Measurements from ENCODE around the gene CCT3. TPM values are rescaled to one million over a fixed set of nuclear protein-coding genes. Genes with fewer than 3 reads are reported as not detected.
"Not testable (repeated sequence)": the region's sequence is repeated elsewhere in the genome, so short reads cannot be mapped to it uniquely, and the experiment has no call there.

The CCT3 gene
- total RNA-seq, 2 experiments from 2014 or later: 297 to 406 TPM

- ATAC-seq (peak; percentile 95), DNase-seq (peak; percentile 87)
- Mint-ChIP-seq H3K4me3 (no peak overlapping the region), H3K27ac (no peak overlapping the region), H3K9me3 (ENCODE audit: low read depth) (no peaks in the 10 kb centered on the region), H3K4me1 (peaks cover 8% of the 10 kb centered on the region), H3K27me3 (peaks cover 6% of the 10 kb centered on the region), H3K36me3 (ENCODE audit: low read depth) (no peaks in the 10 kb centered on the region)
- intact Hi-C loops (cut with DNase I, micrococcal nuclease): loop anchor here in 1 of 2 experiments (1.0 kb wide), 1 partner anchor 19 kb away; the partner anchor contains the start of genes CCT3 and TSACC
- ChIA-PET POLR2A (interaction anchor here (0.9 kb wide), 1 partner anchor 252 kb away, joined by 4 read pairs; no protein-coding TSS in a partner anchor), CTCF (interaction anchor here (0.9 to 2.8 kb wide), 10 partner anchors 9 to 267 kb away, joined by 3 to 19 read pairs (median 4); partner anchors contain the start of genes CCT3, SMG5 and TSACC)
Measured at GRCh38 chr1:156356875-156357534, 18.9 kb upstream of the CCT3 start.

GRCh38 chr1:156356262-156356874, 18.3 kb upstream of the CCT3 start:
- H3K4me3 Mint-ChIP-seq: no peak overlapping the region
- H3K4me1 Mint-ChIP-seq: peaks cover 8% of the 10 kb centered on the region
- peak; percentile 81 for ATAC-seq
- no peaks in the 10 kb centered on the region for H3K9me3 Mint-ChIP-seq (ENCODE audit: low read depth)
- peaks cover 6% of the 10 kb centered on the region for H3K27me3 Mint-ChIP-seq
- ChIA-PET CTCF (interaction anchor here (0.5 to 1.5 kb wide), 11 partner anchors 9 to 236 kb away, joined by 3 to 5 read pairs (median 3); partner anchors contain the start of genes CCT3, SMG5 and TSACC), POLR2A (interaction anchor here (0.9 kb wide), 1 partner anchor 251 kb away, joined by 4 read pairs; no protein-coding TSS in a partner anchor)
- intact Hi-C loops (cut with DNase I, micrococcal nuclease): loop anchor here in 1 of 2 experiments (1.0 kb wide), 1 partner anchor 18 kb away; the partner anchor contains the start of genes CCT3 and TSACC
- H3K27ac Mint-ChIP-seq: no peak overlapping the region
- H3K36me3 Mint-ChIP-seq (ENCODE audit: low read depth): no peaks in the 10 kb centered on the region
- peak; percentile 33 for DNase-seq

- H3K27ac Mint-ChIP-seq; H3K4me1 Mint-ChIP-seq; ATAC-seq; H3K4me3 Mint-ChIP-seq; DNase-seq; POLR2A ChIA-PET; H3K27me3 Mint-ChIP-seq; H3K9me3 Mint-ChIP-seq (ENCODE audit: low read depth); H3K36me3 Mint-ChIP-seq (ENCODE audit: low read depth); intact Hi-C loops (cut with DNase I, micrococcal nuclease): not testable (repeated sequence)
- CTCF ChIA-PET: interaction anchor here (0.6 to 1.4 kb wide), 2 partner anchors 33 to 34 kb away, joined by 3 to 5 read pairs; no protein-coding TSS in a partner anchor
Measured at GRCh38 chr1:156352481-156352880, 14.4 kb upstream of the CCT3 start.

- Mint-ChIP-seq H3K4me3 (no peak overlapping the region), H3K9me3 (ENCODE audit: low read depth) (no peaks in the 10 kb centered on the region), H3K4me1 (no peaks in the 10 kb centered on the region), H3K36me3 (ENCODE audit: low read depth) (no peaks in the 10 kb centered on the region), H3K27me3 (peaks cover 7% of the 10 kb centered on the region), H3K27ac (no peak overlapping the region)
- DNase-seq (no peak), ATAC-seq (no peak)
- CTCF ChIA-PET: interaction anchor here (0.6 to 1.6 kb wide), 7 partner anchors 10 to 722 kb away, joined by 3 to 8 read pairs (median 3); partner anchors contain the start of gene CCT3
- POLR2A ChIA-PET: no interaction called here
- intact Hi-C loops (cut with DNase I, micrococcal nuclease): no loop called here
Measured at GRCh38 chr1:156347331-156347730, 9.2 kb upstream of the CCT3 start.

GRCh38 chr1:156346636-156347035, 8.5 kb upstream of the CCT3 start:
- Mint-ChIP-seq H3K4me1 (no peaks in the 10 kb centered on the region), H3K9me3 (ENCODE audit: low read depth) (no peaks in the 10 kb centered on the region), H3K27me3 (peaks cover 7% of the 10 kb centered on the region), H3K27ac (no peak overlapping the region), H3K4me3 (no peak overlapping the region), H3K36me3 (ENCODE audit: low read depth) (no peaks in the 10 kb centered on the region)
- ATAC-seq: no peak
- DNase-seq: no peak
- CTCF ChIA-PET: interaction anchor here (1.5 to 1.6 kb wide), 2 partner anchors 39 to 99 kb away, joined by 4 to 6 read pairs; no protein-coding TSS in a partner anchor
- intact Hi-C loops (cut with DNase I, micrococcal nuclease): no loop called here
- POLR2A ChIA-PET: no interaction called here

GRCh38 chr1:156346035-156346434, 7.9 kb upstream of the CCT3 start:
- POLR2A ChIA-PET; intact Hi-C loops (cut with DNase I, micrococcal nuclease); H3K9me3 Mint-ChIP-seq (ENCODE audit: low read depth); ATAC-seq; H3K27me3 Mint-ChIP-seq; H3K27ac Mint-ChIP-seq; DNase-seq; H3K4me1 Mint-ChIP-seq; H3K36me3 Mint-ChIP-seq (ENCODE audit: low read depth); H3K4me3 Mint-ChIP-seq: not testable (repeated sequence)
- CTCF ChIA-PET: interaction anchor here (0.6 kb wide), 1 partner anchor 9 kb away, joined by 3 read pairs; no protein-coding TSS in a partner anchor

GRCh38 chr1:156344409-156344808, 6.3 kb upstream of the CCT3 start:
- intact Hi-C loops (cut with DNase I, micrococcal nuclease): no loop called here
- Mint-ChIP-seq H3K9me3 (ENCODE audit: low read depth) (no peaks in the 10 kb centered on the region), H3K4me1 (no peaks in the 10 kb centered on the region), H3K36me3 (ENCODE audit: low read depth) (no peaks in the 10 kb centered on the region), H3K27me3 (peaks cover 7% of the 10 kb centered on the region), H3K27ac (no peak overlapping the region), H3K4me3 (no peak overlapping the region)
- ATAC-seq (no peak), DNase-seq (no peak)
- CTCF ChIA-PET: interaction anchor here (1.2 kb wide), 1 partner anchor 12 kb away, joined by 3 read pairs; no protein-coding TSS in a partner anchor
- POLR2A ChIA-PET: no interaction called here

- no peak for ATAC-seq
- ChIA-PET POLR2A (no interaction called here), CTCF (interaction anchor here (1.1 to 1.3 kb wide), 3 partner anchors 14 to 43 kb away, joined by 3 to 6 read pairs (median 5); no protein-coding TSS in a partner anchor)
- Mint-ChIP-seq H3K27me3 (peaks cover 4% of the 10 kb centered on the region), H3K9me3 (ENCODE audit: low read depth) (no peaks in the 10 kb centered on the region), H3K36me3 (ENCODE audit: low read depth) (peaks cover 2% of the 10 kb centered on the region), H3K4me3 (no peak overlapping the region), H3K4me1 (peaks cover 5% of the 10 kb centered on the region), H3K27ac (no peak overlapping the region)
- intact Hi-C loops (cut with DNase I, micrococcal nuclease): no loop called here
- DNase-seq: no peak
Measured at GRCh38 chr1:156342166-156342955, 4.3 kb upstream of the CCT3 start.

- H3K4me3 Mint-ChIP-seq: peak overlapping the region; percentile 98
- intact Hi-C loops (cut with DNase I, micrococcal nuclease): loop anchor here (1.0 to 5.0 kb wide), 17 partner anchors 18 to 593 kb away; partner anchors contain the start of genes KHDC4 (in 2 of the 2), SMG5 (in 2 of the 2), ISG20L2 (in 1 of the 2) and MEF2D (in 1 of the 2)
- CTCF ChIA-PET: interaction anchor here (0.5 to 1.1 kb wide), 9 partner anchors 10 to 1144 kb away, joined by 3 to 5 read pairs (median 3); partner anchors contain the start of genes MEF2D and SMG5
- H3K4me1 Mint-ChIP-seq: peaks cover 29% of the 10 kb centered on the region
- DNase-seq (no peak), ATAC-seq (no peak)
- no peaks in the 10 kb centered on the region for H3K27me3 Mint-ChIP-seq
- H3K36me3 Mint-ChIP-seq (ENCODE audit: low read depth): peaks cover 42% of the 10 kb centered on the region
- no peaks in the 10 kb centered on the region for H3K9me3 Mint-ChIP-seq (ENCODE audit: low read depth)
- peak overlapping the region; percentile 96 for H3K27ac Mint-ChIP-seq
- POLR2A ChIA-PET: interaction anchor here (0.6 kb wide), 1 partner anchor 70 kb away, joined by 3 read pairs; no protein-coding TSS in a partner anchor
Measured at GRCh38 chr1:156337888-156338179, 258 bp downstream of the CCT3 start.

GRCh38 chr1:156337052-156337887, 822 bp downstream of the CCT3 start:
- DNase-seq: peak; percentile 17
- ChIA-PET POLR2A (interaction anchor here (0.6 to 0.7 kb wide), 4 partner anchors 55 to 91 kb away, joined by 3 read pairs; partner anchors contain the start of gene SMG5), CTCF (interaction anchor here (0.6 to 1.6 kb wide), 16 partner anchors 9 to 1143 kb away, joined by 3 to 8 read pairs (median 3); partner anchors contain the start of genes MEF2D and SMG5)
- ATAC-seq: no peak
- H3K27me3 Mint-ChIP-seq: no peaks in the 10 kb centered on the region
- H3K9me3 Mint-ChIP-seq (ENCODE audit: low read depth): no peaks in the 10 kb centered on the region
- H3K4me1 Mint-ChIP-seq: peaks cover 29% of the 10 kb centered on the region
- peak overlapping the region; percentile 96 for H3K27ac Mint-ChIP-seq
- peaks cover 43% of the 10 kb centered on the region for H3K36me3 Mint-ChIP-seq (ENCODE audit: low read depth)
- intact Hi-C loops (cut with DNase I, micrococcal nuclease): loop anchor here in 1 of 2 experiments (5.0 kb wide), 2 partner anchors 190 to 425 kb away; partner anchors contain the start of gene RIT1
- peak overlapping the region; percentile 98 for H3K4me3 Mint-ChIP-seq
